Ovary (tissue), 9 donors: ENCODE results near the gene SIPA1L3. TPM values are rescaled to one million over a fixed set of nuclear protein-coding genes. Genes with fewer than 3 reads are reported as not detected.

Experiments used
- DNase-seq, 5 donors: peaks; one replicate each; pipeline ENCODE4 v3.0.0-alpha.2; 2019 to 2020
- H3K27ac ChIP-seq, 2 donors: fragments of 200-600 bp; one replicate each; pipeline versions ENCODE4 v1.5.1 to v1.8.0; 2019 to 2022
- H3K27me3 ChIP-seq: fragments of 200-600 bp; one replicate; pipeline ENCODE4 v1.8.0; 2022
- H3K36me3 ChIP-seq: fragments of 200-600 bp; sonication (generic); one replicate; pipeline ENCODE4 v1.5.1; 2019
- H3K4me1 ChIP-seq: one replicate; pipeline ENCODE4 v1.8.1; 2013; ENCODE audit warnings: mild to moderate bottlenecking, moderate library complexity; ENCODE audit not compliant: insufficient read depth
- H3K4me3 ChIP-seq: fragments of 200-600 bp; sonication (generic); one replicate; pipeline ENCODE4 v1.5.1; 2017
- H3K9me3 ChIP-seq, 2 donors: fragments of 200-600 bp in 1 of 2; sonication (generic) in 1 of 2; one replicate each; pipeline versions ENCODE4 v1.5.1 to v1.8.1; 2013 to 2019; ENCODE audit warnings: mild to moderate bottlenecking in 1 of 2, moderate library complexity in 1 of 2
- CTCF ChIP-seq, 3 donors: fragments of 450-650 bp in 2 of 3; fragments of 200-600 bp in 1 of 3; IDR thresholded peaks; one replicate each; pipeline versions ENCODE4 v1.5.1 to v1.8.0; 2016 to 2022; ENCODE audit warnings: antibody characterized with exemption in 3 of 3, mild to moderate bottlenecking in 1 of 3
- EP300 ChIP-seq: sonication (generic); formaldehyde crosslinking; IDR thresholded peaks from one replicate; pipeline ENCODE4 v1.6.1; 2017; ENCODE audit warnings: antibody characterized with exemption
- POLR2A ChIP-seq: fragments of 450-650 bp; IDR thresholded peaks from one replicate; pipeline ENCODE4 v1.6.1; 2017; ENCODE audit warnings: antibody characterized with exemption, mild to moderate bottlenecking, moderate library complexity
- WGBS, 3 donors: extraction: QIAGEN DNeasy Blood & Tissue Kit in 1 of 3; methylation state at CpG; one replicate each; pipeline versions ENCODE4 v1.1.5 to v1.1.7; 2013 to 2017; 5-methylcytosine and 5-hydroxymethylcytosine counted together
- intact Hi-C, 4 donors: fragments of 100-400 bp; cut with DNase I; formaldehyde crosslinking; loops; one replicate each; pipeline versions ENCODE4 v1.11.0 to v1.15.1; 2022 to 2023
- polyA plus RNA-seq, 2 donors: library from polyadenylated mRNA; stranded (reverse); fragments of 200-250 nt in 1 of 2; fragments of 350-450 nt in 1 of 2; fragmentation: Illumina TruSeq in 1 of 2; extraction: RNeasy Lipid Tissue Mini Kit (QIAGEN cat#74804) in 1 of 2; gene quantifications; one replicate each; pipeline ENCODE4 v1.2.3, GENCODE V29; 2013 to 2014
- total RNA-seq, 7 donors: library from RNA; depleted of rRNA in 2 of 7; stranded (reverse); fragments of >200 nt in 2 of 7; fragmentation: NEBNext Ultra II Directional in 3 of 7; extraction: Animal tissue kit (Norgen Biotek cat#: 25700) in 3 of 7; gene quantifications; one replicate each; pipeline versions ENCODE4 v1.1.0 to v1.2.4, GENCODE V29; 2016 to 2023
- donor health status: DM: no; HTN: no; CAD: no; lungs with moderate emphysema.
- donor health status: DM: no; HTN: no; CAD: no.
- donor health status: Bipolar disorder and iron deficiency.
- donor health status: DM: yes; HTN: yes; CAD: no.
- donor health status: DM: no; HTN: no; CAD: no.
- donor health status: DM: yes; HTN: yes; CAD: no.

The SIPA1L3 gene
- total and polyA plus RNA-seq, 9 donors: 4.5 to 27.9 (median 18.2) TPM

DNA sequence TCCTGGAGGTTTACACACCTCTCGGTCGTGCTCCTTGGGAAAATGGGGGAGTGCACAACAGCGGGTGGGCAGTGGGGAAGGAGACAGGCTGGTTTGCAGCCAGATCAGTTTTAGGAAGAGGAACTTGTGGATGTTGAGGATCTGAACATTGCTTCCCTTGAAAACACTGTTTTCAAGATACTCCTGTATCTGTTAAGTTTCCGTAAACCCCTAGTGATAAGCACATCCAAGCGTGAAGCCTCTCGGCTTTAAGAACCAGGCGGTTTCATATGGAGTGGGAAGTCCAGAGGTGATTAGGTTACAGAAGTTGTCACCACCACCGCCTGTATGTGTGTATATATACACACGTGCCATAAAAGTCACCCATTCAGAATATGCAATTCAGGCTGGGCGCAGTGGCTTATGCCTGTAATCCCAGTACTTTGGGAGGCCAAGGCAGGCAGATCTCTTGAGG lies 47.4 kb downstream of the SIPA1L3 start:
- intact Hi-C loops: no loop called here
- Histone ChIP-seq H3K4me1 (peaks cover 1% of the 10 kb centered on the region), H3K36me3 (no peaks in the 10 kb centered on the region), H3K9me3 (no peaks in the 10 kb centered on the region), H3K27ac (no peak overlapping the region), H3K27me3 (no peaks in the 10 kb centered on the region), H3K4me3 (no peak overlapping the region)
- TF ChIP-seq CTCF (IDR thresholded peaks at IDR 0.05) (no peak), POLR2A (no peak), EP300 (no peak)
- DNase-seq: no peak
- 63 to 68% (median 66%) methylated on average over 10 of the region's 10 CpGs for WGBS, 3 donors

DNA sequence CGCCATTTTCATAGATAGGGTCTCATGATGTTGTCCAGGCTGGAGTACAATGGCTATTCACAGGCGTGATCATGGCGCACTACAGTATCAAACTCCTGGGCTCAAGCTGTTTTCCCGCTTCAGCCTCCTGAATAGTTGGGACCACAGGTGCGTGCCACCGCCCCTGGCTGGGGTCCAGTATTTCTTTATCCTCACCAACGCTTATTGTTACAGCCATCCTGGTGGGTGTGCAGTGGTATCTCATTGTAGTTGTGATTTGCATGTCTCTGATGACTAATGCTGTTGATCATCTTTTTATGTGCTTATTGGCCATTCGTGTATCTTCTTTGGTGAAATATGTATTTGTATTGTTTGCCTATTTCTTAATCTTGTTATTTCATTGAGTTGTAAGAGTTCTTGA lies 49.0 kb downstream of the SIPA1L3 start:
- TF ChIP-seq EP300: no peak
- no peak for TF ChIP-seq CTCF (IDR thresholded peaks at IDR 0.05)
- no peak overlapping the region for H3K4me3 ChIP-seq
- no peak for DNase-seq
- 89 to 96% (median 92%) methylated on average over 8 of the region's 8 CpGs for WGBS, 3 donors
- H3K27ac ChIP-seq: no peak overlapping the region
- no peaks in the 10 kb centered on the region for H3K36me3 ChIP-seq
- intact Hi-C loops: no loop called here
- no peaks in the 10 kb centered on the region for H3K9me3 ChIP-seq
- no peaks in the 10 kb centered on the region for H3K27me3 ChIP-seq
- peaks cover 2% of the 10 kb centered on the region for H3K4me1 ChIP-seq

DNA sequence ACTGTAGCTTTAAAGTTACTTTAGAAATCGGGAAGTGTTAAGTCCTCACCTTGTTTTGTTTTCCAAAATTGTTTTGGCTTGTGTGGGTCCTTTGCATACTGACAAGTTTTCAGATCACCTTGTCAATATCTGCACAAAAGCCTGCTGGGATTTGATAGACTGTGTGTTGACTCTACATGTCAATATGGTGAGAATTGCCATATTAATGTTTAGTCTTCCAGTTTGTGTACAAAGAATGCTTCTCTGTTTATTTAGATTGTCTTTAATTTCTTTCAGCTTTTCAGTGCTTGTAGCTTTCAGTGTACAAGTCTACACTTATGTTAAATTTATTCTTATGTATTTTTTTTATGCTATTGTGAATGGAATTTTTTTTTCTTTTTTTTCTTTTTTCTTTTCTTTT lies 50.2 kb downstream of the SIPA1L3 start:
- no peak overlapping the region for H3K4me3 ChIP-seq
- no peaks in the 10 kb centered on the region for H3K9me3 ChIP-seq
- intact Hi-C loops: no loop called here
- no peak for TF ChIP-seq POLR2A
- no peak for TF ChIP-seq CTCF (IDR thresholded peaks at IDR 0.05)
- TF ChIP-seq EP300: no peak
- 92 to 96% (median 95%) methylated on average over 1 of the region's 1 CpG for WGBS, 3 donors
- H3K27me3 ChIP-seq: no peaks in the 10 kb centered on the region
- peaks cover 2% of the 10 kb centered on the region for H3K4me1 ChIP-seq
- H3K27ac ChIP-seq: no peak overlapping the region
- DNase-seq: no peak
- H3K36me3 ChIP-seq: no peaks in the 10 kb centered on the region

- no peaks in the 10 kb centered on the region for H3K36me3 ChIP-seq
- WGBS, 3 donors: 31 to 46% (median 41%) methylated on average over 3 of the region's 3 CpGs
- TF ChIP-seq EP300 (no peak), CTCF (IDR thresholded peaks at IDR 0.05) (no peak), POLR2A (no peak)
- DNase-seq: no peak
- no peak overlapping the region for H3K27ac ChIP-seq
- H3K9me3 ChIP-seq: no peaks in the 10 kb centered on the region
- H3K4me1 ChIP-seq: peaks cover 2% of the 10 kb centered on the region
- no peaks in the 10 kb centered on the region for H3K27me3 ChIP-seq
- H3K4me3 ChIP-seq: no peak overlapping the region
- intact Hi-C loops: no loop called here
These were observed 52.7 kb downstream of the SIPA1L3 start for GRCh38 chr19:37959665-37960114.
